ENCODE data around the gene WDR72. TPM values are rescaled to one million over a fixed set of nuclear protein-coding genes. Genes with fewer than 3 reads are reported as not detected.

The WDR72 gene
- total RNA-seq, 1 donor from 2014 or later, result 0.14 TPM

GRCh38 chr15:53716909-53717876 is 42.3 kb downstream of the WDR72 start:
- no peak overlapping the region for H3K4me3 ChIP-seq (ENCODE audit: insufficient read depth, low read depth, low read length)
- FAIRE-seq, result no peak

DNA sequence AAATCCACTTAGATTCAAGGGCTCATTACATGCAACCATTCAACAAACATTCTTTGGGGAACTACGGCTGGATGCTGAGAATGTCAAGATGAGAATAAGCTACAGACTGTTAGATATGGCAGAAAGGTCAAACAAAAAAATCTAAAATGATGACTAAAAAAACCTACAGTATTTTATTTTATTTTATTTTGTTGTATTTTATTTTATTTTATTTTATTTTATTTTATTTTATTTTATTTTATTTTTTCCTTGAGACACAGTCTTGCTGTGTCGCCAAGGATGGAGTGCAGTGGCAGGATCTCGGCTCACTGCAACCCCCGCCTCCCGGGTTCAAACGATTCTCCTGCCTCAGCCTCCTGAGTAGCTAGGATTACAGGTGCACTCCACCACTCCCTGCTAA is 46.2 kb downstream of the WDR72 start:
- Histone ChIP-seq H4K20me1 (ENCODE audit: insufficient read depth, low read length) (no peaks in the 10 kb centered on the region), H3K27ac (ENCODE audit: low read depth, low read length) (no peak overlapping the region), H3K9me3 (ENCODE audit: insufficient read depth, low read depth, low read length) (no peaks in the 10 kb centered on the region), H3K79me2 (ENCODE audit: insufficient read depth, low read length) (no peaks in the 10 kb centered on the region), H3K4me1 (ENCODE audit: insufficient read depth, low read length) (no peaks in the 10 kb centered on the region), H3K4me3 (ENCODE audit: insufficient read depth, low read depth, low read length) (no peak overlapping the region), H3K4me2 (ENCODE audit: low read length) (no peak overlapping the region), H3K27me3 (ENCODE audit: insufficient read depth, low read length) (no peaks in the 10 kb centered on the region), H3K36me3 (ENCODE audit: insufficient read depth, low read length) (no peaks in the 10 kb centered on the region), H3K9ac (ENCODE audit: low read length) (no peak overlapping the region), H2AFZ (ENCODE audit: low read depth, low read length) (no peak overlapping the region)
- Mint-ChIP-seq H3K27me3 (ENCODE audit: low read depth, unreplicated experiment) (no peaks in the 10 kb centered on the region), H3K4me1 (ENCODE audit: low read depth, unreplicated experiment) (no peaks in the 10 kb centered on the region), H3K27ac (ENCODE audit: unreplicated experiment) (no peak overlapping the region), H3K36me3 (ENCODE audit: low read depth, unreplicated experiment) (no peaks in the 10 kb centered on the region), H3K4me3 (ENCODE audit: unreplicated experiment) (no peak overlapping the region), H3K9me3 (ENCODE audit: unreplicated experiment) (no peaks in the 10 kb centered on the region)
- TF ChIP-seq EZH2 (IDR thresholded peaks at IDR 0.05; ENCODE audit: insufficient read depth, low read length), result no peak
- TF ChIP-seq, protein P1, sequence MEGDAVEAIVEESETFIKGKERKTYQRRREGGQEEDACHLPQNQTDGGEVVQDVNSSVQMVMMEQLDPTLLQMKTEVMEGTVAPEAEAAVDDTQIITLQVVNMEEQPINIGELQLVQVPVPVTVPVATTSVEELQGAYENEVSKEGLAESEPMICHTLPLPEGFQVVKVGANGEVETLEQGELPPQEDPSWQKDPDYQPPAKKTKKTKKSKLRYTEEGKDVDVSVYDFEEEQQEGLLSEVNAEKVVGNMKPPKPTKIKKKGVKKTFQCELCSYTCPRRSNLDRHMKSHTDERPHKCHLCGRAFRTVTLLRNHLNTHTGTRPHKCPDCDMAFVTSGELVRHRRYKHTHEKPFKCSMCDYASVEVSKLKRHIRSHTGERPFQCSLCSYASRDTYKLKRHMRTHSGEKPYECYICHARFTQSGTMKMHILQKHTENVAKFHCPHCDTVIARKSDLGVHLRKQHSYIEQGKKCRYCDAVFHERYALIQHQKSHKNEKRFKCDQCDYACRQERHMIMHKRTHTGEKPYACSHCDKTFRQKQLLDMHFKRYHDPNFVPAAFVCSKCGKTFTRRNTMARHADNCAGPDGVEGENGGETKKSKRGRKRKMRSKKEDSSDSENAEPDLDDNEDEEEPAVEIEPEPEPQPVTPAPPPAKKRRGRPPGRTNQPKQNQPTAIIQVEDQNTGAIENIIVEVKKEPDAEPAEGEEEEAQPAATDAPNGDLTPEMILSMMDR (IDR thresholded peaks at IDR 0.05; ENCODE audit: insufficient read depth, low read depth, low read length), result no peak
- DNase-seq (ENCODE audit: low read depth) (no peak), FAIRE-seq (no peak)

More at GRCh38 chr15:53716909-53717876, 42.3 kb downstream of the WDR72 start:
- Histone ChIP-seq H3K79me2 (ENCODE audit: insufficient read depth, low read length) (no peaks in the 10 kb centered on the region), H2AFZ (ENCODE audit: low read depth, low read length) (no peak overlapping the region), H3K27me3 (ENCODE audit: insufficient read depth, low read length) (no peaks in the 10 kb centered on the region), H3K9ac (ENCODE audit: low read length) (no peak overlapping the region), H3K4me1 (ENCODE audit: insufficient read depth, low read length) (no peaks in the 10 kb centered on the region), H3K27ac (ENCODE audit: low read depth, low read length) (no peak overlapping the region), H3K4me2 (ENCODE audit: low read length) (no peak overlapping the region), H4K20me1 (ENCODE audit: insufficient read depth, low read length) (no peaks in the 10 kb centered on the region), H3K36me3 (ENCODE audit: insufficient read depth, low read length) (no peaks in the 10 kb centered on the region), H3K9me3 (ENCODE audit: insufficient read depth, low read depth, low read length) (no peaks in the 10 kb centered on the region)
- no peaks in the 10 kb centered on the region for H3K4me1 Mint-ChIP-seq (ENCODE audit: low read depth, unreplicated experiment)
- TF ChIP-seq, protein P1 (IDR thresholded peaks at IDR 0.05; ENCODE audit: insufficient read depth, low read depth, low read length), result peak; percentile 37
- TF ChIP-seq EZH2 (IDR thresholded peaks at IDR 0.05; ENCODE audit: insufficient read depth, low read length), result no peak
- no peak for DNase-seq (ENCODE audit: low read depth)
- H3K9me3 Mint-ChIP-seq (ENCODE audit: unreplicated experiment), result no peaks in the 10 kb centered on the region
- no peaks in the 10 kb centered on the region for H3K27me3 Mint-ChIP-seq (ENCODE audit: low read depth, unreplicated experiment)
- no peaks in the 10 kb centered on the region for H3K36me3 Mint-ChIP-seq (ENCODE audit: low read depth, unreplicated experiment)
- no peak overlapping the region for H3K4me3 Mint-ChIP-seq (ENCODE audit: unreplicated experiment)
- no peak overlapping the region for H3K27ac Mint-ChIP-seq (ENCODE audit: unreplicated experiment)

GRCh38 chr15:53710906-53711305 is 48.6 kb downstream of the WDR72 start:
- H3K27me3 Mint-ChIP-seq (ENCODE audit: low read depth, unreplicated experiment), result no peaks in the 10 kb centered on the region
- no peaks in the 10 kb centered on the region for H3K4me1 Mint-ChIP-seq (ENCODE audit: low read depth, unreplicated experiment)
- no peak overlapping the region for H3K4me2 ChIP-seq (ENCODE audit: low read length)
- no peaks in the 10 kb centered on the region for H3K27me3 ChIP-seq (ENCODE audit: insufficient read depth, low read length)
- no peaks in the 10 kb centered on the region for H3K9me3 Mint-ChIP-seq (ENCODE audit: unreplicated experiment)
- FAIRE-seq, result no peak
- DNase-seq (ENCODE audit: low read depth), result no peak
- no peak overlapping the region for H3K9ac ChIP-seq (ENCODE audit: low read length)
- no peak for TF ChIP-seq EZH2 (IDR thresholded peaks at IDR 0.05; ENCODE audit: insufficient read depth, low read length)
- TF ChIP-seq, protein P1 (IDR thresholded peaks at IDR 0.05; ENCODE audit: insufficient read depth, low read depth, low read length), result no peak
- H3K27ac ChIP-seq (ENCODE audit: low read depth, low read length), result no peak overlapping the region
- no peaks in the 10 kb centered on the region for H3K36me3 ChIP-seq (ENCODE audit: insufficient read depth, low read length)
- H3K79me2 ChIP-seq (ENCODE audit: insufficient read depth, low read length), result no peaks in the 10 kb centered on the region
- no peak overlapping the region for H3K27ac Mint-ChIP-seq (ENCODE audit: unreplicated experiment)
- H4K20me1 ChIP-seq (ENCODE audit: insufficient read depth, low read length), result no peaks in the 10 kb centered on the region
- H3K4me3 ChIP-seq (ENCODE audit: insufficient read depth, low read depth, low read length), result no peak overlapping the region
- H3K9me3 ChIP-seq (ENCODE audit: insufficient read depth, low read depth, low read length), result no peaks in the 10 kb centered on the region
- H3K4me1 ChIP-seq (ENCODE audit: insufficient read depth, low read length), result no peaks in the 10 kb centered on the region
- no peaks in the 10 kb centered on the region for H3K36me3 Mint-ChIP-seq (ENCODE audit: low read depth, unreplicated experiment)
- no peak overlapping the region for H2AFZ ChIP-seq (ENCODE audit: low read depth, low read length)
- H3K4me3 Mint-ChIP-seq (ENCODE audit: unreplicated experiment), result no peak overlapping the region
